ENCODE data around the gene MRFAP1. TPM values are rescaled to one million over a fixed set of nuclear protein-coding genes. Genes with fewer than 3 reads are reported as not detected.

MRFAP1 gene
- total RNA-seq, 1 donor, result 142 TPM

DNA sequence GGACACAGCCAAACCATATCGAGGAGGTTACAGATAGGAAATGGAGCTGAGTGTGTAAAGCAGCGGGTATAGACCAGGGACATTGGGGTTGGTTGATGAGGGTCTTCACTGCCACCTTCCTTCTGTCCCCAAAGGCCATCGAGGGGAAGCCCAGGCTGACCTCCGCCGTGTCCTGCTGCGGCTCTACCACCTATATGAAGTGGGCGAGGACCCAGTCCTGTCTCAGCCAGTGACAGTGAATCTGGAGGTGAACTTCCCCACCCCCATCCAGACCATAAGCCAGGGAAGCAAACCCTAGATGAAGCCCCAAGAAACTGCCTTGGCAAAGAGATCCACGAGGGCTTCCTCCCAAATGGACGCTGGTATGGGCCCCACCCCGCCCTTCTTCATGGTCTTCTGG lies 23.2 kb upstream of the MRFAP1 start:
- TF ChIP-seq, protein P1, sequence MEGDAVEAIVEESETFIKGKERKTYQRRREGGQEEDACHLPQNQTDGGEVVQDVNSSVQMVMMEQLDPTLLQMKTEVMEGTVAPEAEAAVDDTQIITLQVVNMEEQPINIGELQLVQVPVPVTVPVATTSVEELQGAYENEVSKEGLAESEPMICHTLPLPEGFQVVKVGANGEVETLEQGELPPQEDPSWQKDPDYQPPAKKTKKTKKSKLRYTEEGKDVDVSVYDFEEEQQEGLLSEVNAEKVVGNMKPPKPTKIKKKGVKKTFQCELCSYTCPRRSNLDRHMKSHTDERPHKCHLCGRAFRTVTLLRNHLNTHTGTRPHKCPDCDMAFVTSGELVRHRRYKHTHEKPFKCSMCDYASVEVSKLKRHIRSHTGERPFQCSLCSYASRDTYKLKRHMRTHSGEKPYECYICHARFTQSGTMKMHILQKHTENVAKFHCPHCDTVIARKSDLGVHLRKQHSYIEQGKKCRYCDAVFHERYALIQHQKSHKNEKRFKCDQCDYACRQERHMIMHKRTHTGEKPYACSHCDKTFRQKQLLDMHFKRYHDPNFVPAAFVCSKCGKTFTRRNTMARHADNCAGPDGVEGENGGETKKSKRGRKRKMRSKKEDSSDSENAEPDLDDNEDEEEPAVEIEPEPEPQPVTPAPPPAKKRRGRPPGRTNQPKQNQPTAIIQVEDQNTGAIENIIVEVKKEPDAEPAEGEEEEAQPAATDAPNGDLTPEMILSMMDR (IDR thresholded peaks at IDR 0.05; ENCODE audit: insufficient read depth, low read length), result no peak
- no peak overlapping the region for H3K4me3 ChIP-seq (ENCODE audit: low read depth, low read length)
- DNase-seq (ENCODE audit: low read depth), result no peak

DNA sequence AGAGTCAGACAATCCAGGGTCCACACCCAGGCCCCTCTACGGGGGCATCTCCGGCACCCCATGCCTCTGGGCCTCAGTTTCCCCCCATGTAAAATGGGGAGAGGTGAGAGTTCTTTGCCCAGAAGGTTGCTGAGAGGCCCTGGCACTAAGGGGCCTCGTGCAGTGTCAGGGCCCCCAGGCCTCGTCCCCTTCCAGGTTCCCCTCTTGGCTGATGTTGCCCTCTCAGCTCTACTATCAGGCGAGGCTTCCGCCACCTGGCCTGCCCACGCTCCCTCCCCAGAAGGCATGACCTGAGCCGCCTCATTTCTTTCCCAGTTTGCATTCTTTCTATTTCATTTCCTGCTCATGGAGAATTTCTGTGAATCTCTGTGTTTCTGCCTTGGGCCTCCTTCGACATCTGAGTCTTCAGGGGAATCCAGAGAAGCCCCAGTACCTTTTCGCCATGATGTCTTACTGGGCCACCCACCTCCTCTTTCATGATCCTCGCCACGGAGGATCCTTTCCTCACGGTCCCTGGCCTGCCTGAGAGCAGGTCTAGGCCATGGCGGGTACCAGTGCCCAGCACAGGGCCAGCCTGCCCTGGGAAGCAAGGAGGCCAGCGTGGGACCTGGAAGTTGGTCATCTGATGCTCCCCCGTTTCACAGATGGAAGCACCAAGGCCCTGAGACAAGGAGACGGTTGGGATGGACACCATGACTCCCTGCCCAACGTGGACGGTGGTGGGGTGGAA lies 21.9 kb upstream of the MRFAP1 start:
- TF ChIP-seq, protein P1 (IDR thresholded peaks at IDR 0.05; ENCODE audit: insufficient read depth, low read length), result no peak
- no peak for DNase-seq (ENCODE audit: low read depth)

DNA sequence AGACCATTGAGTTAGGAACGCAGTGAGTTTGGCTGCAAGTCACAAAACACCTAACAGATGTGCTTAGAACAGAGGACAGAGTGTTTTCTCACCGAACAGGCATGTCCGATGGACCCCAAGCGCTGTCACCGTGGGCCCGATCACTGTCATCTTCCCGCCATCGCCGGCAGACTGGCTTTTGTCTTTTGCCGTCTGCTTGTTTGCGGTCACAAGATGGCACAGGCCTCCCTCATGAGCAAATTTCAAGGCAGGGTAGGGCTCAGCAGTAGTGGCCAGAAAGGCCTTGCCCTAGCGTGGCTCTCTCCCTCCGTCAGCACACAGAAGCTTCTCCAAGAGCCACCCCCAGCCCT lies 21.4 kb upstream of the MRFAP1 start:
- no peak overlapping the region for H3K4me3 ChIP-seq (ENCODE audit: low read depth, low read length)
- no peak for DNase-seq (ENCODE audit: low read depth)
- TF ChIP-seq, protein P1 (IDR thresholded peaks at IDR 0.05; ENCODE audit: insufficient read depth, low read length), result no peak

More for the DNA sequence above, 21.9 kb upstream of the MRFAP1 start:
- no peak overlapping the region for H3K4me3 ChIP-seq (ENCODE audit: low read depth, low read length)

DNA sequence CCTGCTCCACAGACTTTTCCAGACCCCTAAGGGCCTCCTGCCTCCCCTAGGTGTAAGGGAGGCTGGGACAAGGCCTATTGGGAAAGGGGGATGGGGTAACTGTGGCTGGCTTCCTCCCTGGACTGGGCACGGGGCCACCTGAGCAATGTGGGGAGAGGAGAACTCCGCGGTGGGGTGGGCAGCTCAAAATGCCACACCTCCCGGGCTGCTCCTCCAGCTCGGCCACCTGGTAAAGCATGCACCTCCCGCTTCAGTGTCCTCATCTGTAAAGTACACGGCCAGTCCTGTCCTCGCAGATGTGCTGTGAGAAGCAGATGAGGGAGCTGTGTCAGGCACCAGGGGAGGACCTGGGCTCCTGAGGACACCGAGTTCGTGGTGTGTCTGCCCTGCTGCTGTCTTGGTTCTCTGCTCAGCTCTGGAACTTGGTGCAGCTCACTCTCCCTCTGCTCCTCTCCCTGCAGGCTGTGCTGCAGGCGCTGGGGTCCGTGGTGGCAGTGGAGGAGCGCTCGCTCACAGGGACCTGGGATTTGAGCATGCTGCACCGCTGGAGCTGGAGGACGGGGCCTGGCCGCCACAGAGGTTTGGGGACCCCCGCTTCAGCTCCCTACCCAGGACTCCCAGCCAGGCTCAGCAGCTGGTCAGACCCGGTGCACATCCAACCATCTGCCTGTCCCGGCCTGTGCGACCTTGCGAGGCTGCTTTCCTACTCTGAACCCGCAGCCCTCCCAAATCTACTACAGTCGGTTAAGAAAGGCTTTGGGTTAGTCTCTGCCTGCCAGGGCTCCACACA lies 20.8 kb upstream of the MRFAP1 start:
- TF ChIP-seq, protein P1 (IDR thresholded peaks at IDR 0.05; ENCODE audit: insufficient read depth, low read length), result no peak
- DNase-seq (ENCODE audit: low read depth), result no peak

DNA sequence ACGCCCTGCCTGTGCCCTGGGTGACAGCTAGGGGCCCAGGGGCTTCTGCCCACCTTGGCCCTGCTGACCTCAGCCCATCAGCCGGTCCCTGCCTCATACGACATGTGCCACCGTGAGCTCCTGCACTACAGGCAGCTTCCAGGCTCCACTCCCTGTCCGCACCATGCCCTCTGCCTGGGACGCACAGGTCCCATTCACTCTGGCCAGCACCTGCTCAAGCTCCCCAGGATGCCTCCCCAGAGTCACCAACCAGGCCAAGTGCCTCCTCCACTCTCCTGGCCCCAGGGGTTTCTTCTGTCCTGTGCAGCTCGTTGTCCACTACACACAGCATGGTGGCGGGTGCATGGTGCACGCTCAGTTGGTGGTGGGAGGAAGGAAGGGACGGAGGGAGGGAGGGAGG lies 20.2 kb upstream of the MRFAP1 start:
- no peak overlapping the region for H3K4me3 ChIP-seq (ENCODE audit: low read depth, low read length)
- TF ChIP-seq, protein P1 (IDR thresholded peaks at IDR 0.05; ENCODE audit: insufficient read depth, low read length), result no peak
- no peak for DNase-seq (ENCODE audit: low read depth)

More for the DNA sequence above, 20.8 kb upstream of the MRFAP1 start:
- no peak overlapping the region for H3K4me3 ChIP-seq (ENCODE audit: low read depth, low read length)

DNA sequence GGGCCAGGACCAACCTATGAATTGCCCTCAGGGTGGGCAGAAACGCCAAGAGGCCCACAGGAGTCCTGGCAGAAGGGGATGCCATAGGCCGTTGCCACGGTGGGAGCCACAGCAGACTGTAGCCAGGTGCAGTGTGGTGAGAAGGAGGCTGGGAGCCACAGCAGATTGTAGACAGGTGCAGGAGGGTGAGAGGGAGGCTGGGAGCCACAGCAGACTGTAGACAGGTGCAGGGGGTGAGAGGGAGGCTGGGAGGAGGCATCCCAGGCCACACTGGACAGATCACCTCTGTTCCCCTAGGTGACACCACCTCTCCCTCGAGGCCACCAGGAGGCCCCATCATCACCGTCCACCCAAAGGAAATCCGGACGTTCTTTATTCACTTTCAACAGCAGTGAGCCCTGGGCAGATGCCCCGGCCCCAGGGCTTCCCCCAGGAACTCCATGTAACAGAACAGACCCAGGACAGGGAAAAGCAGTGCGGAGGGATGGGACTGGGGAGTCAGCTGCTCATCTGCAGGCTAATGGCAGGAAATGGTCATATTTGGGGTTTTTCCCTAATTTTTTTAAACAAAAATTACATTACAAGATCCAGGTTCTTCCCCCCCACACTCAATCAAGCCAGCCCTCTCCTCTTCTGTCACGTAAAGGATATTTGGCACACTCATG lies 19.5 kb upstream of the MRFAP1 start:
- DNase-seq (ENCODE audit: low read depth), result no peak
- TF ChIP-seq, protein P1 (IDR thresholded peaks at IDR 0.05; ENCODE audit: insufficient read depth, low read length), result no peak
- no peak overlapping the region for H3K4me3 ChIP-seq (ENCODE audit: low read depth, low read length)
